Measurements from ENCODE around the gene ANXA2.
A peak's percentile ranks its signal among the peaks of the same experiment; 100 is the strongest.

The ANXA2 gene

GRCh38 chr15:60399931-60400330, 2.1 kb upstream of the ANXA2 start:
- peaks cover 25% of the 10 kb centered on the region for H3K79me2 ChIP-seq (ENCODE audit: control insufficient read depth, insufficient read depth, low read length)
- WGBS (ENCODE audit: extremely low coverage, insufficient coverage, low lambda C conversion rate), result no CpG with 5 or more reads among the region's 1 CpG
- H3K9ac ChIP-seq (ENCODE audit: low read length), result no peak overlapping the region
- H3K27ac ChIP-seq (ENCODE audit: low read depth, low read length), result no peak overlapping the region
- H3K4me3 ChIP-seq (ENCODE audit: low read length), result no peak overlapping the region
- DNase-seq, result no peak
- H3K18ac ChIP-seq (ENCODE audit: low read length), result no peak overlapping the region
- no peak overlapping the region for H4K5ac ChIP-seq (ENCODE audit: low read length)
- H3K36me3 ChIP-seq (ENCODE audit: control insufficient read depth, insufficient read depth, low read length), result peaks cover 6% of the 10 kb centered on the region
- no peak overlapping the region for H3K4ac ChIP-seq (ENCODE audit: low read depth, low read length)
- H3K4me2 ChIP-seq (ENCODE audit: low read length), result no peak overlapping the region
- H3K79me1 ChIP-seq (ENCODE audit: low read length), result peaks cover 13% of the 10 kb centered on the region
- no peak overlapping the region for H2BK15ac ChIP-seq (replicated peaks; ENCODE audit: low read depth)
- H3K56ac ChIP-seq (ENCODE audit: low read length), result no peak overlapping the region
- peaks cover 6% of the 10 kb centered on the region for H3K4me1 ChIP-seq (ENCODE audit: control insufficient read depth, low read depth, low read length)
- no peak overlapping the region for H2BK5ac ChIP-seq (ENCODE audit: low read length)
- no peak overlapping the region for H2AK5ac ChIP-seq (ENCODE audit: low read length)
- H2BK120ac ChIP-seq (ENCODE audit: low read depth, low read length), result no peak overlapping the region
- no peak overlapping the region for H4K8ac ChIP-seq (ENCODE audit: low read depth, low read length)
- no peaks in the 10 kb centered on the region for H3K27me3 ChIP-seq (ENCODE audit: insufficient read depth, low read length, poor library complexity)
- H3K23ac ChIP-seq (ENCODE audit: low read length), result no peak overlapping the region

DNA sequence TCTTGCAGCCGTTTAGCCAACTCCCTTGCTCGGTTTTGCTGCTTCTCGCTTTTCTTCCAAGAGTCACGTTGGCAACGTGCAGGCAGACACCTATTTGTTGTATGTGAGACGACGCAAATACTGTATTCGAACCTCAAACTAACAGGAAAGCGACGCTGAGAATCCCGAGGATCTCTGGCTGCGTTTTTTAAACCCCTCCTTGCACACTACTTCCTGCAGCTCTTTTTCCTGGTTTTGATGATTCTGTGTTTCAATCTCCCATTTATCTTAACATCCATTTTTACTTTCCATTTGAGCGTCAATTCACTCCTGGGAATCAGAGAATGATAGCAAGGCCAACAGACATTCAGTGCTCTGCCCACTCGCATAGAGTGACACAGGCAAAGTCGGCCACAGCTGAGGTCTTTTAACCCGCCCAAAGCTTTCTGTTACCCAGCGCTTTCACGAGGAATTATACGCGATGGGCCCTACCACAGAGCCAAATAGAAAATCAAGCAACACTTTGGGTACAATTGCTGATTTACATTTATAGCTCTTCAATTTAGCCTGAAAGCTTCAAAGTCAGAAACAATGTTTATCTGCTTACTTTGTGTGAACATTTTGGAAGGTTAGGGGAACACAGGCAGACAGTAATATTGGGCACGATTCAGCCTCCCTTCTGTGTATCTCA, 1.6 kb upstream of the ANXA2 start:
- Histone ChIP-seq H3K18ac (ENCODE audit: low read length) (no peak overlapping the region), H3K36me3 (ENCODE audit: control insufficient read depth, insufficient read depth, low read length) (peaks cover 6% of the 10 kb centered on the region), H3K4me3 (ENCODE audit: low read length) (no peak overlapping the region), H3K79me1 (ENCODE audit: low read length) (peaks cover 15% of the 10 kb centered on the region), H3K56ac (ENCODE audit: low read length) (peak overlapping the region; percentile 82), H2BK5ac (ENCODE audit: low read length) (no peak overlapping the region), H3K27me3 (ENCODE audit: insufficient read depth, low read length, poor library complexity) (no peaks in the 10 kb centered on the region), H3K27ac (ENCODE audit: low read depth, low read length) (peak overlapping the region; percentile 80), H4K5ac (ENCODE audit: low read length) (no peak overlapping the region), H4K8ac (ENCODE audit: low read depth, low read length) (no peak overlapping the region), H2BK15ac (replicated peaks; ENCODE audit: low read depth) (no peak overlapping the region), H3K79me2 (ENCODE audit: control insufficient read depth, insufficient read depth, low read length) (peaks cover 30% of the 10 kb centered on the region), H3K4me2 (ENCODE audit: low read length) (peak overlapping the region; percentile 55), H3K23ac (ENCODE audit: low read length) (no peak overlapping the region), H3K4ac (ENCODE audit: low read depth, low read length) (no peak overlapping the region), H3K9ac (ENCODE audit: low read length) (peak overlapping the region; percentile 79), H3K4me1 (ENCODE audit: control insufficient read depth, low read depth, low read length) (peaks cover 6% of the 10 kb centered on the region), H2BK120ac (ENCODE audit: low read depth, low read length) (no peak overlapping the region), H2AK5ac (ENCODE audit: low read length) (no peak overlapping the region)
- no peak for DNase-seq
- WGBS (ENCODE audit: extremely low coverage, insufficient coverage, low lambda C conversion rate), result no CpG with 5 or more reads among the region's 21 CpGs

- Histone ChIP-seq H4K8ac (ENCODE audit: low read depth, low read length) (peak overlapping the region; percentile 30), H3K4ac (ENCODE audit: low read depth, low read length) (peak overlapping the region; percentile 82), H3K23ac (ENCODE audit: low read length) (no peak overlapping the region), H2BK120ac (ENCODE audit: low read depth, low read length) (peak overlapping the region; percentile 39), H2AK5ac (ENCODE audit: low read length) (peak overlapping the region; percentile 50), H2BK15ac (replicated peaks; ENCODE audit: low read depth) (no peak overlapping the region), H3K4me2 (ENCODE audit: low read length) (peak overlapping the region; percentile 93), H3K79me1 (ENCODE audit: low read length) (peaks cover 28% of the 10 kb centered on the region), H3K18ac (ENCODE audit: low read length) (peak overlapping the region; percentile 93), H3K27ac (ENCODE audit: low read depth, low read length) (peak overlapping the region; percentile 78), H3K56ac (ENCODE audit: low read length) (peak overlapping the region; percentile 97), H3K4me1 (ENCODE audit: control insufficient read depth, low read depth, low read length) (peaks cover 20% of the 10 kb centered on the region), H4K5ac (ENCODE audit: low read length) (no peak overlapping the region), H3K9ac (ENCODE audit: low read length) (peak overlapping the region; percentile 95), H3K4me3 (ENCODE audit: low read length) (peak overlapping the region; percentile 92), H2BK5ac (ENCODE audit: low read length) (peak overlapping the region; percentile 76), H3K27me3 (ENCODE audit: insufficient read depth, low read length, poor library complexity) (no peaks in the 10 kb centered on the region), H3K36me3 (ENCODE audit: control insufficient read depth, insufficient read depth, low read length) (peaks cover 8% of the 10 kb centered on the region), H3K79me2 (ENCODE audit: control insufficient read depth, insufficient read depth, low read length) (peaks cover 50% of the 10 kb centered on the region)
- WGBS (ENCODE audit: extremely low coverage, insufficient coverage, low lambda C conversion rate), result no CpG with 5 or more reads among the region's 37 CpGs
- peak; percentile 86 for DNase-seq
Observed at GRCh38 chr15:60396958-60397771, 621 bp downstream of the ANXA2 start.

DNA sequence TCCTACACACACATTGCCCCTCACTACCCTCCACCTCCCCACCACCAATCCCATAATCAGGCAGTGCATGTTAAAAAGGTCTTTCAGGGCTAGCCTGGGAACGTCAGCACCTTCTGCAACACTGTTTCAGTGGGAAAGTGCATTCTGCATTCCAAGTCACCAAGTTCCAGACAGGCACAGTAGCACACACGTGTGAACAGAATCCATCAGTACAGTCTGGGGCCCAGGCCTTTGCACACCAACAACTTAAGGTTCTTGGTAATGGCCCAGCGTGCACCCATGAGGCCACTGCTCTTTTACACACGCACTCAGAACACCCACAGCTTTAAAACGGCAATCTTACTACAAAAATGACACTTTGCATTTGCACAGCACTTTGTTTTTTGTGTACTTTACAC, 1.2 kb downstream of the ANXA2 start:
- DNase-seq, result no peak
- Histone ChIP-seq H3K4me2 (ENCODE audit: low read length) (peak overlapping the region; percentile 93), H3K23ac (ENCODE audit: low read length) (peak overlapping the region; percentile 67), H3K27ac (ENCODE audit: low read depth, low read length) (no peak overlapping the region), H3K27me3 (ENCODE audit: insufficient read depth, low read length, poor library complexity) (no peaks in the 10 kb centered on the region), H3K4ac (ENCODE audit: low read depth, low read length) (no peak overlapping the region), H2BK5ac (ENCODE audit: low read length) (no peak overlapping the region), H4K8ac (ENCODE audit: low read depth, low read length) (no peak overlapping the region), H4K5ac (ENCODE audit: low read length) (no peak overlapping the region), H2BK120ac (ENCODE audit: low read depth, low read length) (no peak overlapping the region), H3K56ac (ENCODE audit: low read length) (peak overlapping the region; percentile 97), H3K18ac (ENCODE audit: low read length) (peak overlapping the region; percentile 6), H3K4me1 (ENCODE audit: control insufficient read depth, low read depth, low read length) (peaks cover 20% of the 10 kb centered on the region), H2BK15ac (replicated peaks; ENCODE audit: low read depth) (no peak overlapping the region), H3K9ac (ENCODE audit: low read length) (peak overlapping the region; percentile 95), H2AK5ac (ENCODE audit: low read length) (peak overlapping the region; percentile 78), H3K79me2 (ENCODE audit: control insufficient read depth, insufficient read depth, low read length) (peaks cover 54% of the 10 kb centered on the region), H3K79me1 (ENCODE audit: low read length) (peaks cover 28% of the 10 kb centered on the region), H3K36me3 (ENCODE audit: control insufficient read depth, insufficient read depth, low read length) (peaks cover 8% of the 10 kb centered on the region), H3K4me3 (ENCODE audit: low read length) (peak overlapping the region; percentile 92)
- no CpG with 5 or more reads among the region's 5 CpGs for WGBS (ENCODE audit: extremely low coverage, insufficient coverage, low lambda C conversion rate)

- peak overlapping the region; percentile 93 for H3K4me2 ChIP-seq (ENCODE audit: low read length)
- H3K18ac ChIP-seq (ENCODE audit: low read length), result no peak overlapping the region
- H2BK5ac ChIP-seq (ENCODE audit: low read length), result no peak overlapping the region
- no peak overlapping the region for H3K4ac ChIP-seq (ENCODE audit: low read depth, low read length)
- H3K36me3 ChIP-seq (ENCODE audit: control insufficient read depth, insufficient read depth, low read length), result peaks cover 8% of the 10 kb centered on the region
- H2AK5ac ChIP-seq (ENCODE audit: low read length), result no peak overlapping the region
- no peak overlapping the region for H2BK15ac ChIP-seq (replicated peaks; ENCODE audit: low read depth)
- no peak overlapping the region for H3K23ac ChIP-seq (ENCODE audit: low read length)
- H3K9ac ChIP-seq (ENCODE audit: low read length), result peak overlapping the region; percentile 95
- no peak overlapping the region for H2BK120ac ChIP-seq (ENCODE audit: low read depth, low read length)
- peaks cover 58% of the 10 kb centered on the region for H3K79me2 ChIP-seq (ENCODE audit: control insufficient read depth, insufficient read depth, low read length)
- no peaks in the 10 kb centered on the region for H3K27me3 ChIP-seq (ENCODE audit: insufficient read depth, low read length, poor library complexity)
- no peak overlapping the region for H3K4me3 ChIP-seq (ENCODE audit: low read length)
- peak overlapping the region; percentile 97 for H3K56ac ChIP-seq (ENCODE audit: low read length)
- peaks cover 20% of the 10 kb centered on the region for H3K4me1 ChIP-seq (ENCODE audit: control insufficient read depth, low read depth, low read length)
- peaks cover 28% of the 10 kb centered on the region for H3K79me1 ChIP-seq (ENCODE audit: low read length)
- H4K8ac ChIP-seq (ENCODE audit: low read depth, low read length), result no peak overlapping the region
- peak; percentile 63 for DNase-seq
- no CpG with 5 or more reads among the region's 12 CpGs for WGBS (ENCODE audit: extremely low coverage, insufficient coverage, low lambda C conversion rate)
- no peak overlapping the region for H3K27ac ChIP-seq (ENCODE audit: low read depth, low read length)
- no peak overlapping the region for H4K5ac ChIP-seq (ENCODE audit: low read length)
Observed at GRCh38 chr15:60396100-60396499, 1.7 kb downstream of the ANXA2 start.

Data from mesendoderm (in vitro differentiated cells).